Sigmoid colon (tissue), 4 donors: ENCODE measurements around the gene MALSU1.

Experiments
- EP300 ChIP-seq, 4 donors: sonication (generic); formaldehyde crosslinking; IDR thresholded peaks; one replicate each; pipeline ENCODE4 v1.6.1; 2017; ENCODE audit warnings: antibody characterized with exemption in 4 of 4
- POLR2A ChIP-seq, 2 donors: fragments of 450-650 bp; IDR thresholded peaks; one replicate each; pipeline ENCODE4 v1.6.1; 2016; ENCODE audit warnings: antibody characterized with exemption in 2 of 2, mild to moderate bottlenecking in 2 of 2, moderate library complexity in 2 of 2
- POLR2AphosphoS5 ChIP-seq, 4 donors: sonication (generic); formaldehyde crosslinking; IDR thresholded peaks; one replicate each; pipeline ENCODE4 v1.6.1; 2017; ENCODE audit warnings: antibody characterized with exemption in 4 of 4
- TF ChIP-seq, protein P1 (sequence below), 4 experiments: fragments of 450-650 bp in 3 of 4; fragments of 200-600 bp in 1 of 4; IDR thresholded peaks; one replicate each; pipeline ENCODE4 v1.5.1; 2016 to 2019; ENCODE audit warnings: antibody characterized with exemption in 4 of 4, mild to moderate bottlenecking in 3 of 4, moderate library complexity in 2 of 4

DNA sequence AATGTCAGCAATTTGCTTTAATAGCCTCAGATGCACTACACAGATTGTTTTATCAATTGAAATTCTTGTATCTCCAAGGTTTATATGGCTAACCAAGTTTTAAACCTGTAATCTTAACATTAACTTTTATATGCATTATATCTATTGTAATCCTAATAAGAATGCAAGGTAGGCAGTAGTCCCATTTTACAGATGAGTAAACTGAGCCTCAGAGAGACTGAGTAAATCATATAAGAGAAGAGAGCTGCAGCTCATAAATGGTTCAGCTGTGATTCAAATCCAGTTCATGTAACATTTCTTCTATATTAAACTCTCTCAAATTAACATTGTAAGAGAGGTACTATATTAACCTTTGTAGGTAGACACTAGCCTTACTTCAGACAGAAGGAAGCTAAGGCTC, 44.0 kb downstream of the MALSU1 start:
- TF ChIP-seq POLR2A (IDR thresholded peaks at IDR 0.05): no peak
- TF ChIP-seq, protein P1, sequence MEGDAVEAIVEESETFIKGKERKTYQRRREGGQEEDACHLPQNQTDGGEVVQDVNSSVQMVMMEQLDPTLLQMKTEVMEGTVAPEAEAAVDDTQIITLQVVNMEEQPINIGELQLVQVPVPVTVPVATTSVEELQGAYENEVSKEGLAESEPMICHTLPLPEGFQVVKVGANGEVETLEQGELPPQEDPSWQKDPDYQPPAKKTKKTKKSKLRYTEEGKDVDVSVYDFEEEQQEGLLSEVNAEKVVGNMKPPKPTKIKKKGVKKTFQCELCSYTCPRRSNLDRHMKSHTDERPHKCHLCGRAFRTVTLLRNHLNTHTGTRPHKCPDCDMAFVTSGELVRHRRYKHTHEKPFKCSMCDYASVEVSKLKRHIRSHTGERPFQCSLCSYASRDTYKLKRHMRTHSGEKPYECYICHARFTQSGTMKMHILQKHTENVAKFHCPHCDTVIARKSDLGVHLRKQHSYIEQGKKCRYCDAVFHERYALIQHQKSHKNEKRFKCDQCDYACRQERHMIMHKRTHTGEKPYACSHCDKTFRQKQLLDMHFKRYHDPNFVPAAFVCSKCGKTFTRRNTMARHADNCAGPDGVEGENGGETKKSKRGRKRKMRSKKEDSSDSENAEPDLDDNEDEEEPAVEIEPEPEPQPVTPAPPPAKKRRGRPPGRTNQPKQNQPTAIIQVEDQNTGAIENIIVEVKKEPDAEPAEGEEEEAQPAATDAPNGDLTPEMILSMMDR (IDR thresholded peaks at IDR 0.05): no peak
- no peak for TF ChIP-seq EP300 (IDR thresholded peaks at IDR 0.05)
- no peak for TF ChIP-seq POLR2AphosphoS5 (IDR thresholded peaks at IDR 0.05)
